GM15510 (cell line): ENCODE data around the gene DOCK9.

Source experiments
- POLR2A ChIP-seq: IDR thresholded peaks from 3 replicates; pipeline ENCODE4 v1.6.1; 2011; ENCODE audit warnings: borderline replicate concordance; ENCODE audit not compliant: insufficient read length; ENCODE audit errors: extremely low read depth

Gene DOCK9

GRCh38 chr13:98989469-98990235, 11.8 kb upstream of the DOCK9 start:
- TF ChIP-seq POLR2A: no peak

- no peak for TF ChIP-seq POLR2A
Observed at GRCh38 chr13:98988780-98989179, 10.9 kb upstream of the DOCK9 start.

- no peak for TF ChIP-seq POLR2A
Observed at GRCh38 chr13:98988277-98988676, 10.4 kb upstream of the DOCK9 start.

- no peak for TF ChIP-seq POLR2A
Observed at GRCh38 chr13:98987275-98987674, 9.4 kb upstream of the DOCK9 start.

GRCh38 chr13:98986226-98986846, 8.5 kb upstream of the DOCK9 start:
- no peak for TF ChIP-seq POLR2A

GRCh38 chr13:98985591-98985990, 7.7 kb upstream of the DOCK9 start:
- TF ChIP-seq POLR2A: no peak

GRCh38 chr13:98984983-98985382, 7.1 kb upstream of the DOCK9 start:
- no peak for TF ChIP-seq POLR2A

- TF ChIP-seq POLR2A: no peak
Observed at GRCh38 chr13:98984118-98984517, 6.3 kb upstream of the DOCK9 start.

- TF ChIP-seq POLR2A: no peak
Observed at GRCh38 chr13:98983182-98983581, 5.3 kb upstream of the DOCK9 start.

- no peak for TF ChIP-seq POLR2A
Observed at GRCh38 chr13:98981369-98982080, 3.7 kb upstream of the DOCK9 start.

GRCh38 chr13:98979012-98979660, 1.3 kb upstream of the DOCK9 start:
- no peak for TF ChIP-seq POLR2A

GRCh38 chr13:98978280-98978679, 416 bp upstream of the DOCK9 start:
- TF ChIP-seq POLR2A: no peak

- TF ChIP-seq POLR2A: no peak
Observed at GRCh38 chr13:98976941-98977340, 923 bp downstream of the DOCK9 start.

- TF ChIP-seq POLR2A: no peak
Observed at GRCh38 chr13:98976338-98976737, 1.5 kb downstream of the DOCK9 start.

GRCh38 chr13:98975822-98976261, 2.0 kb downstream of the DOCK9 start:
- TF ChIP-seq POLR2A: no peak

GRCh38 chr13:98974053-98974452, 3.8 kb downstream of the DOCK9 start:
- TF ChIP-seq POLR2A: no peak

GRCh38 chr13:98972627-98973026, 5.2 kb downstream of the DOCK9 start:
- TF ChIP-seq POLR2A: no peak
